SKM-1 (cell line): ENCODE data around the gene BMP15.

ENCODE experiments used
- DNase-seq: peaks from one replicate; lab custom pipeline; 2025; ENCODE audit not compliant: unreplicated experiment; lab: John Stamatoyannopoulos, UW

Gene BMP15

GRCh38 chrX:50910685-50911176, at the start of gene BMP15:
Gene BMP15, plus strand, starts transcription at chrX:50910735. Its CDS starts 49 bp downstream, at chrX:50910784.
- DNase-seq = no peak

- no peak for DNase-seq
Observed at GRCh38 chrX:50863471-50863870, 47.1 kb upstream of the BMP15 start.

GRCh38 chrX:50865311-50865710, 45.2 kb upstream of the BMP15 start:
- DNase-seq = no peak

- DNase-seq = no peak
Observed at GRCh38 chrX:50871922-50872453, 38.5 kb upstream of the BMP15 start.

- DNase-seq = no peak
Observed at GRCh38 chrX:50874876-50875275, 35.7 kb upstream of the BMP15 start.

- no peak for DNase-seq
Observed at GRCh38 chrX:50876551-50876950, 34.0 kb upstream of the BMP15 start.

GRCh38 chrX:50877310-50877709, 33.2 kb upstream of the BMP15 start:
- DNase-seq = no peak

- DNase-seq = no peak
Observed at GRCh38 chrX:50881028-50881427, 29.5 kb upstream of the BMP15 start.

- no peak for DNase-seq
Observed at GRCh38 chrX:50888884-50889283, 21.7 kb upstream of the BMP15 start.

- DNase-seq = no peak
Observed at GRCh38 chrX:50889582-50889981, 21.0 kb upstream of the BMP15 start.

GRCh38 chrX:50893047-50893446, 17.5 kb upstream of the BMP15 start:
- DNase-seq = no peak

- no peak for DNase-seq
Observed at GRCh38 chrX:50893466-50893865, 17.1 kb upstream of the BMP15 start.

GRCh38 chrX:50905334-50905733, 5.2 kb upstream of the BMP15 start:
- DNase-seq = no peak

GRCh38 chrX:50913520-50913919, 3.0 kb downstream of the BMP15 start:
- DNase-seq = no peak

- no peak for DNase-seq
Observed at GRCh38 chrX:50920132-50920531, 9.6 kb downstream of the BMP15 start.

- no peak for DNase-seq
Observed at GRCh38 chrX:50927127-50927526, 16.6 kb downstream of the BMP15 start.

GRCh38 chrX:50941638-50942037, 31.1 kb downstream of the BMP15 start:
- DNase-seq = no peak

GRCh38 chrX:50942471-50942870, 31.9 kb downstream of the BMP15 start:
- DNase-seq = no peak

- no peak for DNase-seq
Observed at GRCh38 chrX:50952406-50952805, 41.9 kb downstream of the BMP15 start.

- DNase-seq = no peak
Observed at GRCh38 chrX:50953832-50954231, 43.3 kb downstream of the BMP15 start.

- no peak for DNase-seq
Observed at GRCh38 chrX:50962156-50962555, 51.6 kb downstream of the BMP15 start.

- no peak for DNase-seq
Observed at GRCh38 chrX:50963842-50964241, 53.3 kb downstream of the BMP15 start.
